ENCODE data around the gene ABHD2. TPM values are rescaled to one million over a fixed set of nuclear protein-coding genes. Genes with fewer than 3 reads are reported as not detected.
A peak's percentile ranks its signal among the peaks of the same experiment; 100 is the strongest.

The ABHD2 gene
- total RNA-seq, 1 donor from 2014 or later = 202 TPM

DNA sequence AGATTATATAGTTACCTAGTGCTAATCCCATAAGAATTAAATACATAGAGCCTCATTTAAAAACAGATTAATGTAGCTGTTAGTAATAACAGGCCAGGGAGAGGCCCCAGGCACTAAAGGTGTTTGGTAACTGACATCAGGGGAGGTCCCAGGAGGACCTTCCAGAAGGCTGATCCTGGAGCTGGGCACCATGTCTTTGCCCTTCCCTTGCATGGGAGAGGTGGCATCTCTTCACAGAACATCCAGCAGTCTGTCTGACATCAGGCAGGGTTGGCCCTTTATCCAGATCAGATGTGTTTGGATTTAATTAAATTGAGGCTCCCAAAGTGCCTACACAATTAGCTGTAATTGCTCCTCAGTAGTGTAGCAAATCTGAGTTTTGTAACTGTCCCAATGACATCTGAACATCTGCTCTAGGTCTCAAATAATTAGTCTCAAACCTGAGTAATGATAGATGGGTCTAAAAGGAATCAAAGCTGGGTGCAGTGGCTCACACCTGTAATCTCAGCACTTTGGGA lies 80.1 kb downstream of the ABHD2 start:
- TF ChIP-seq, protein P1, sequence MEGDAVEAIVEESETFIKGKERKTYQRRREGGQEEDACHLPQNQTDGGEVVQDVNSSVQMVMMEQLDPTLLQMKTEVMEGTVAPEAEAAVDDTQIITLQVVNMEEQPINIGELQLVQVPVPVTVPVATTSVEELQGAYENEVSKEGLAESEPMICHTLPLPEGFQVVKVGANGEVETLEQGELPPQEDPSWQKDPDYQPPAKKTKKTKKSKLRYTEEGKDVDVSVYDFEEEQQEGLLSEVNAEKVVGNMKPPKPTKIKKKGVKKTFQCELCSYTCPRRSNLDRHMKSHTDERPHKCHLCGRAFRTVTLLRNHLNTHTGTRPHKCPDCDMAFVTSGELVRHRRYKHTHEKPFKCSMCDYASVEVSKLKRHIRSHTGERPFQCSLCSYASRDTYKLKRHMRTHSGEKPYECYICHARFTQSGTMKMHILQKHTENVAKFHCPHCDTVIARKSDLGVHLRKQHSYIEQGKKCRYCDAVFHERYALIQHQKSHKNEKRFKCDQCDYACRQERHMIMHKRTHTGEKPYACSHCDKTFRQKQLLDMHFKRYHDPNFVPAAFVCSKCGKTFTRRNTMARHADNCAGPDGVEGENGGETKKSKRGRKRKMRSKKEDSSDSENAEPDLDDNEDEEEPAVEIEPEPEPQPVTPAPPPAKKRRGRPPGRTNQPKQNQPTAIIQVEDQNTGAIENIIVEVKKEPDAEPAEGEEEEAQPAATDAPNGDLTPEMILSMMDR (IDR thresholded peaks at IDR 0.05) = no peak
- H3K4me1 ChIP-seq = peaks cover 42% of the 10 kb centered on the region

DNA sequence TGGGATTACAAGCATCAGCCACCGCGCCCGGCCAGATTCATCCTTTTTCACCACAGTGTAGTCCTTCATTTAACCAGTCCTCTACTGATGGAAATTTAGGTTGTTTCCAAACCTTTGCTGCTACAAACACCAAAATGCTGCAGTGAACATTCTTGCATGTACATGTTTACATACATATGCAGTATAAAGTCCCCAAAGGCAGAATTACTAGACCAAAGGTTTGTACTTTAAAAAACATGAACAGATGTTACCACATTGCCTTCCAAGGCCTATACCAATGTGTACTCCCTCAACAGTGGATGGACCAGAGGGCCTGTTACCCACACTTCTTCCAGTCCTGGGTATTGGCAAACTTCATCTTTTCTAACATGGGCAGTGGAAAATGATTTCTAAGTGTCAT lies 82.1 kb downstream of the ABHD2 start:
- no peak for DNase-seq
- Histone ChIP-seq H3K4me1 (peaks cover 35% of the 10 kb centered on the region), H3K36me3 (peaks cover 40% of the 10 kb centered on the region), H3K9me3 (no peaks in the 10 kb centered on the region), H3K27me3 (ENCODE audit: low read depth) (no peaks in the 10 kb centered on the region), H3K27ac (no peak overlapping the region), H3K4me3 (no peak overlapping the region)
- intact Hi-C loops (cut with DNase I) = loop anchor here (10.0 kb wide), 1 partner anchor 116 kb away; no protein-coding TSS in a partner anchor
- no peak for ATAC-seq
- TF ChIP-seq, protein P1 (IDR thresholded peaks at IDR 0.05) = no peak

More for the DNA sequence above, 80.1 kb downstream of the ABHD2 start:
- Histone ChIP-seq H3K27ac (peak overlapping the region; percentile 26), H3K9me3 (no peaks in the 10 kb centered on the region), H3K27me3 (ENCODE audit: low read depth) (no peaks in the 10 kb centered on the region), H3K36me3 (peaks cover 32% of the 10 kb centered on the region), H3K4me3 (no peak overlapping the region)
- intact Hi-C loops (cut with DNase I) = no loop called here
- no peak for ATAC-seq
- no peak for DNase-seq

DNA sequence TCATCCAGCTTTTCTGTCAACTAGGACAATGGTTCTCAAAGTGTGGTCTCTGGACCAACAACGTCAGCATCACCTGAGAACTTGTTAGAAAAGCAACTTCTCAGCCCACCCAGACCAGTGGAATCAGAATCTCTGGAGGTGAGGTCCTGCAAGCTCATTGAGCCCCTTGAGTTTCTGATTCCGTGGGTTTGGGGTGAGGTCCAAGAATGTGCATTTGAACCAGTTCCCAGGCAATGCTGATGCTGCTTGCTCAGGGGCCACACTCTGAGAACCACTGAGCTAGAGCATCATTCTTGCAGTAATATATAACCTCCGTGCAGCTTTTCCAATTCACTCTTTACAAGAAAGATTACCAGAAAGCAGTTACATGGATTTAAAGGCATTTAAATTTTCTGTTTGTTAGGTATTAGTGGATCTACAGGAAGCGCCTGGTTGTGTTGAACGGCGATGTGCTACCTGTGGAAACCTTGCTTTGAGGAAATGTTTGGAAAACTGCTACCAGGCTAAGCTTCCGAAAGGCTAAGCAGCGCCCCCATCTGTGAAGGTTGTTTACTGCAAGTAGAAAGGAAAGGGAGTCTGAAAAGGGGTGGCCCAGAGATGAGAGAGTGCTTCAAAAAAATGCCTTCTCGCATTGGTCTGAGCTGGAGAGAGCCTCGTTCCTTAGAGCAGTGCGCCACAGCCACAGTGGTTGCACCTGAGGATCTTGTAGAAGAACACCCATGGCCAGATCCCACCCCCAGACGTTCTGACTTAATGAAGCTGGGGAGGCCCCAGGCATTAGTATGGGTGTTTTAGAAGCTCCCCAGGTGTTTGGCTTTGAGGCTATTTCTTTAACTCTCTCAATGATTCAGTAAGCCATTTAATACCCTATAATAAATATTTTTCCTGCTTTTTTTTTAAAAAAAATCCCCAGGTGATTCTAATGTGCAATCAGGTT lies 83.1 kb downstream of the ABHD2 start:
- ATAC-seq = peak; percentile 61 to 73
- intact Hi-C loops (cut with DNase I) = loop anchor here (10.0 kb wide), 1 partner anchor 117 kb away; no protein-coding TSS in a partner anchor
- H3K36me3 ChIP-seq = peaks cover 50% of the 10 kb centered on the region
- no peaks in the 10 kb centered on the region for H3K27me3 ChIP-seq (ENCODE audit: low read depth)
- peak; percentile 54 for DNase-seq
- TF ChIP-seq, protein P1 (IDR thresholded peaks at IDR 0.05) = peak; percentile 71
- H3K9me3 ChIP-seq = no peaks in the 10 kb centered on the region
- no peak overlapping the region for H3K27ac ChIP-seq
- peaks cover 25% of the 10 kb centered on the region for H3K4me1 ChIP-seq
- no peak overlapping the region for H3K4me3 ChIP-seq

DNA sequence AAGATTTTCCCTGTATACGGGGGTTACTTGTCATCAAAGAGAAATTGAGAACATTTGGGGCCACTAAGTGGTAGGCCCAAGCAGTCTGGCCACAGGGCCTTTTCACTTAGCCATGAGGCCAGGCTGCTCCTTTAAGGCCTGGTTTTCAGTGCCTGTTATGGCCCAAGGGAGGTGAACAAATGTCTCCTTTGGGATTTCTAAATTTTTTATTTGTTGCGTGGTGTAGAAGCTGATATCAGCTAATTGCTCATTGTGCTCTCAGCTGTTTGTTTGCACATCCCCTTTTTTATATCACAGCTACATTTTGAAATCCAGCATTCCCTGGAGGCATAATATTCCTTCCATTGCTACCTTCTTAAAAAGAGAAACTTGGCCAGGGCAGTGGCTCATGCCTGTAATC lies 84.7 kb downstream of the ABHD2 start:
- intact Hi-C loops (cut with DNase I) = loop anchor here (10.0 kb wide), 1 partner anchor 118 kb away; no protein-coding TSS in a partner anchor

DNA sequence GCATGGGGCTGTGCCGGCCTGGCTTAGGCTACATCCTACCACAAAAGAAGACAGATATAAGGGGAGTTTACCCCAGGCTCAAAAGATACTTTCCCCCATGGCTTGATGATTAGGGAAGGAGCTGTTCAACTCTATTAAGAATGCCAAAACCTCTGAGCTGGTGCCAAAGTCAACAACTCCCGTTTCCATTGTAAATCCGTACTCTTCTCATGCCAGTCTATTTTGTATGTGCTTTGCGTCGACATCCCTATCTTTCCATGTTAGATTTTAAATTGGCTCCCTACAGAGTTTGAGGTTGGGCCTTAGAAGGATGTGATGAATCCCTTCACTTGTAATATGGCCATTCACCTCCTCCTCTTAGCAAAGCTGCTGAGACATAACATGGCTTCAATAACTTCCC lies 86.2 kb downstream of the ABHD2 start:
- DNase-seq (no peak), ATAC-seq (peak in 1 of 2 donors; percentile 6)
- Histone ChIP-seq H3K27ac (no peak overlapping the region), H3K36me3 (peaks cover 71% of the 10 kb centered on the region), H3K27me3 (ENCODE audit: low read depth) (no peaks in the 10 kb centered on the region), H3K9me3 (no peaks in the 10 kb centered on the region), H3K4me3 (no peak overlapping the region), H3K4me1 (peaks cover 5% of the 10 kb centered on the region)
- TF ChIP-seq, protein P1 (IDR thresholded peaks at IDR 0.05) = no peak
- intact Hi-C loops (cut with DNase I) = loop anchor here (10.0 kb wide), 1 partner anchor 120 kb away; no protein-coding TSS in a partner anchor

More for the DNA sequence above, 84.7 kb downstream of the ABHD2 start:
- TF ChIP-seq, protein P1 (IDR thresholded peaks at IDR 0.05) = no peak
- no peak overlapping the region for H3K4me3 ChIP-seq
- H3K36me3 ChIP-seq = peaks cover 65% of the 10 kb centered on the region
- peaks cover 10% of the 10 kb centered on the region for H3K4me1 ChIP-seq
- no peak overlapping the region for H3K27ac ChIP-seq
- H3K9me3 ChIP-seq = no peaks in the 10 kb centered on the region
- ATAC-seq (no peak), DNase-seq (no peak)
- H3K27me3 ChIP-seq (ENCODE audit: low read depth) = no peaks in the 10 kb centered on the region
